ENCODE data around the gene MPND.

GRCh38 chr19:4366666-4367335 lies 23.4 kb downstream of the MPND start:
- TF ChIP-seq CTCF (IDR thresholded peaks at IDR 0.05; ENCODE audit: low read length) (no peak), EZH2 (IDR thresholded peaks at IDR 0.05; ENCODE audit: borderline replicate concordance, low read length) (no peak)

Measured in OCI-LY1 (cell line).